Left hindlimb (tissue), 1 donor: Measurements from ENCODE around the gene ZNF783.
A peak's percentile ranks its signal among the peaks of the same experiment; 100 is the strongest.
"Not testable (repeated sequence)": the region's sequence is repeated elsewhere in the genome, so short reads cannot be mapped to it uniquely, and the experiment has no call there.

Experiments used
- DNase-seq: peaks from one replicate; pipeline ENCODE4 v3.0.0-alpha.2; 2018

The ZNF783 gene

DNA sequence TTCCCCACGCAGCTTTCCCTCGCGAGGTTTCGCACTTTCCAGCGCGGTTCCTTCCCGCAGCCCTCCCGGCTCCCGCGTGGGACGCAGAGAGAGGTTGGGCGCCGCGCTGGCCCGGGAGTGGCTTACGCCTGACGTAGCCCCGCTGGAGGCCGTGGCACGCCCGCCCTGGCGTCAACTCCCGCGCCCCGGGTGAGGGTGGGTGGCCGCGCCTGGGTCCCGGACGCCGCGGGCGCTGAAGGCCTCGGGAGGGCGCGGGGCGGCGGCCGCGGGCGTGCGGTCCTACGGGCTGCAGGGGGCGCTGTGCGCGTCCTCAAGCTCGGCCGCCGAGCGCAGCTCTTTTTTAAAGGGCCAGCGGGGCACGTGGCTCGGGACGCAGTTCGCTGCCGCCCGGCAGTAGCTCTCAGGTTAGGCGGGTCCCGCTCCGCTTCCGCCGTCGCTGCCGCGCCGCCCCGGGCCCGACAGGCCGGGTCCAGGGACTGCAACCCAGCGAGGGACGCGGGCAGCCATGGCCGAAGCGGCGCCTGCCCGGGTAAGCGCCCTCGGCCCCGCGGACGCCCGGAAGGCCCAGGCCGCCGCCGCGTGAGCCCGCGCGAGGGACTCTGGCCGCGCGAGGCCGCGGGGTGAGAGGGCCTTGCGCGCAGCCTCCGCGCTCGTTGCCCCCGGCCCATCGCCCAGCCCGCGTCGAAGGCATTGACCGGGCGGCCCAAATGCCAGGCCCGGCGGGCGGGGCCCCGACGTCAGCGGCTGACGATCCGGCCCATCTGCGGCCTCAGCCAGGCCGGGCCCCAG, at the start of gene ZNF783:
ZNF783 (plus strand) TSS at position 368 of the 789 bp plus-strand sequence; CDS start at position 506, 138 bp downstream.
- peak; percentile 89 for DNase-seq

DNA sequence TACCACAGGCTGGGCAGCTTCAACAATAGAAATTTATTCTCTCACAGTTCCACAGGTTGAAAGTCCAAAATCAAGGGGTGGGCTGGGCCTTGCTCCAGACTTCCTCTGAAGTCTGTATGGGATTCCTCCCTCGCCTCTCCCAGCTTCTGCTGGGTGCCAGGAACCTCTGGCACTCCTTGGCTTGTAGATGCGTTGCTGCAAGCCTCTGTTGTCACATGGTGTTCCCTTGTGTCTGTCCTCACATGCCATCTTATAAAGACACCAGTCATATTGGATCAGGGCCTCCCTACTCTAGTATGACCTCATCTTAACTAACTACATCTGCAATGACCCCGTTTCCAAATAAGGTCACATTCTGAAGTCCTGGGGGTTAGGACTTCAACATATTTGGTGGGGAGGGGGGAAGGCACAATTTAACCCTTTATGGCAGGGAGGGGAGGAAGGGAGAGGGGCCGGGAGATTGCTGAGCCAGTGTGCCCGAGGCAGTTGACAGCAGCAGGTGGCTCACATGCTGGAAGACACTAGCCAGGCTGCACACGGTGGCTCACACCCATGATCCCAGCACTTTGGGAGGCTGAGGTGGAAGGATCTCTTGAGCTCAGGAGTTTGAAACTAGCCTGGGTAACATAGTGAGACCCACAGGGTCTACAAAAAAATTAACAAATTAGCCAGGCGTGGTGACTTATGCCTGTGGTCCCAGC, 47.8 kb upstream of the ZNF783 start:
- DNase-seq = no peak

DNA sequence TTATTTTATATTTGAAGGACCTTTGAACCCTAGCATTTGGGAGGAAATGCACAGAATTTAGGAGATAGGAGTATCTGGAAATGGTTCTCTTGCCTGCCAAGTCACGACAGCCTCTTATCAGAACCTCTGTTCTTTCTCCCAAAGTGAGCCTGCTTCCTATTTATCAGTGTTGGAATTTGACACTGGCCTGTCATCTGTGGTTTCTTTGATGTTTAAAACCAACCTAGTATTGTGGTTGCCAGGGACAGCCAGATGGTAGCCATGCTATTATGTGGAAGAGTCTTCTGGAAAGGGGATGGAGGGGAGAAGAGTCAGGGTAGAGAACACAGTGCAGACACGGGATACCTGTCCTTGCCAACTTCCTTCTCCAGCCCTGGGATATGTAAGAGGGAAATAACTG, 45.6 kb upstream of the ZNF783 start:
- no peak for DNase-seq

DNA sequence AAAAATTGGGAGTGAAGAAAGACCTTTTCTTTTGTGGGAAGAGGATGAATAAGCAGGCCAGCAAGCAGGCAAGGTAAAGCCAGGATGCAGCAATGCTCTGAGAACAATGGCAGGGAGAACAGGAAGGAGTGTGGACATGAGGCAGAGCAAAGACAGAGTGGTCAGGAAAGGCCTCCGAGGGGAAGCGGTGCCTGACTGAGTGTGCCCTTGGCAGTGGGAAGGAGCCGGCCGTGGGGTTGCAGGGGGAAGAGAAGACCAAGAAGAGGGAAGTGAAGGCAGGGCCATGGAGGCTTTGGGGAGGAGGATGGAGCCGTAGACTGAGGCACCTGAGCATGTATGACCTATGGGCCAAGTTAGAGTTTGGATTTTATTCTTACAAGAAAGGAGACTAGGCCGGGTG, 44.4 kb upstream of the ZNF783 start:
- DNase-seq = no peak

GRCh38 chr7:149218469-149219420, 43.3 kb upstream of the ZNF783 start:
- DNase-seq = no peak

GRCh38 chr7:149220534-149220933, 41.5 kb upstream of the ZNF783 start:
- no peak for DNase-seq

GRCh38 chr7:149223176-149223575, 38.8 kb upstream of the ZNF783 start:
- no peak for DNase-seq

GRCh38 chr7:149223761-149224160, 38.2 kb upstream of the ZNF783 start:
- DNase-seq = no peak

- DNase-seq = no peak
Observed at GRCh38 chr7:149224352-149224751, 37.6 kb upstream of the ZNF783 start.

DNA sequence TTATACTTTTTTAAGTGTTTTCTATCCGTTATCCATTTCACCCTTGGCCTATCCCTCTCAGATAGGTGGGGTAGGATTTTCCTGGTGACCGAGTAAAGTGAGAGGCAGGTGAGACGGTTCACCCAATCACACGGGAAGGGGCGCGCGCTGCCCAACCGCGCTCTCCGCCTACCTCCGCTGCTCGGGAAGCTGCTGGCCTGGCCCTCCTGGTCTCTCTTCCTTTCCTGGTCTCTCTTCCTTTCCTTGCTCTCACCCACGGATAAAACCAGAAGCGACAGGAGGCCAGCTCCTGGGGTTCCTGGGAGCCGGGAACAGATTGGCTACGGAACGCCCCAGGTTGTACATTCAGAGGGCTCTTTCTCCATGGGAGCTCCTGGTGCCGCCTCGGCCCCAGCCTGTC, 36.9 kb upstream of the ZNF783 start:
- DNase-seq = no peak

DNA sequence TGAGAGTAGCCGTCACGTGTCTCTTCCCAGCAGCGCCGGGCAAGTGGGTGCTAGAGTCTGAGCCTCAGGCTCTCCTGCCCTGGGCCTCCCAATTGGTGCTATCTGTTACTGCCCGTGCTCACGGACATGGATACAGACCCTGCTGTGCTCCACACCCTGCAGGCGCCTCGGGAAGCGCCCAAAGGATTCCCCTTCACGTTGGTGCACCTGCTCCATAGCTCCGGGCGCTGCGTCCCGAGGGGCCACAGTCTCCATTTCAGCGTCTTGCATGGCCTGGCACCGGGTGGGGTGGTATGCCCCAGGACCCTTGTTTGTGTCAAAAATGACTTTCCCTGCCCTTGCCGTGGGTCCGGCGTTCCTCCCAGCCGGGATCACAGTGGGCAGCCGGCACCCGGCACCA, 36.3 kb upstream of the ZNF783 start:
- no peak for DNase-seq

DNA sequence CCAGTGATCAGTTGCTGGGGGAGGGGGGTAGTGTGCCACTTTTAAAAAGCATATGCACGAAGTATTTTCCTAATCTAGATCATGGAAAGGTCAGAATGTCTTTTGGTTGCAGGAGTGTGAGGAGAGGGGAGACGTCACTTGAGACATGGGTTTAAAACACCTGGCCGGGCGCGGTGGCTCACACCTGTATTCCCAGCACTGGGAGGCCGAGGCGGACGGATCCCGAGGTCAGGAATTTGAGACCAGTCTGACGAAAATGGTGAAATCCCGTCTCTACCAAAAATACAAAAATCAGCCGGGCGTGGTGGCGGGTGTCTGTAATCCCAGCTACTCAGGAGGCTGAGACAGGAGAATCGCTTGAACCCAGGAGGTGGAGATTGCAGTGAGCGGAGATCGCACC, 35.6 kb upstream of the ZNF783 start:
- not testable (repeated sequence) for DNase-seq

DNA sequence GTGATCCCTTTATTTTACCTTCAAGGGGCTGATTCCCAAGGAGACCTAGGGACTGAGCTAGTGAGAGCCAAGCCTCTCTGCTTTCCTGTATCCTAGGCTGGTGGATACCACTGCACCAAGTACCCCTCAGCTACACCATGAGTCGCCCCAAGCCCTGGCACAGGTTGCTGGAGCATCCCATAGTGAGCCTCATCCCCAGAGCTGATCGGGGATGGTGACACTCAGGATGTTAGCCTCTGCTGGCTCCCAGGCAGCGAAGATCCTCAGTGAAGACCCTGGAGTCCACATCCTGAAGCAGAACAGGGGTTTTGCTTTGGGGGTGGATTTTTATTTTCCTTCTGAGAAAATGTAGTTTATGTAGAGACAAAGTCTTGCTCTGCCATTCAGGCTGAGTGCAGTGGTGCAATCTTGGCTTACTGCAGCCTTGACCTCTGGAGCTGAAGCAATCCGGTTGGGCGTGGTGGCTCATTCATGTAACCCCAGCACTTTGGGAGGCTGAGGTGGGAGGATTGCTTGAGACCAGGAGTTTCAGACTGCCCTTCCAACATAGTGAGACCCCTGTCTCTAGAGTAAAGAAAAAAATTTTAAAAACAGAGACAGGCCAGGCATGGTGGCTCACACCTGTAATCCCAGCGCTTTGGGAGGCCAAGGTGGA, 35.0 kb upstream of the ZNF783 start:
- DNase-seq = no peak

DNA sequence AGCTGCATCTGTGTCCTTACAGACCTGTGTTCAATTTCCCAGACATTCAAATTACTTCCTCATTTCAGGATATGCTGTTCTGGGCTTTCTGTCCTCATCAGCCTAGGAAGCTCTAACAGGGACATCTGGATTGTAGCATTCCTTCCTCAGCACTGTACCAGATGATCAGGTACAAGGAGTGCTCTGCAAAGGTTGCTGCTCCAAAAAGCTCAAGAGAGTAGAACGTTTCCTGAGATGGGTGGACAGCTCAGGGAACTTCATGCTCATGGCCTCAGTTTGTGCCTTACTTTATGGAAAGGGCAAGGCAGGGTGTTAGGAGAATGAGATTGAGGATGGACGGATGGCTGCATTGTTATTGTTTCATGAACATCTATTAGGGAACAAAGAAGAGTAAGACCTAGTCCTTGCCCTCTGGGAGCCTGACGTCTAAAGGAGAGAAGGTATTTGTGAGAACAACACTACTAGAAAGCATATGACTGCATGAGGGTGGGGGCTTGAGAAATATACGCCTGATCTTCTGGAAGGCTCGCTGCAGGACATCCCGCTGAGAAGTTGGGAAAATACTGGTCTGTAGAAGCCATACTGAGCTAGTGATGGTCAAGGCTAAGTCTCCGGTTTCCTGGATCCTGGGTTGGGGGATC, 33.0 kb upstream of the ZNF783 start:
- no peak for DNase-seq

DNA sequence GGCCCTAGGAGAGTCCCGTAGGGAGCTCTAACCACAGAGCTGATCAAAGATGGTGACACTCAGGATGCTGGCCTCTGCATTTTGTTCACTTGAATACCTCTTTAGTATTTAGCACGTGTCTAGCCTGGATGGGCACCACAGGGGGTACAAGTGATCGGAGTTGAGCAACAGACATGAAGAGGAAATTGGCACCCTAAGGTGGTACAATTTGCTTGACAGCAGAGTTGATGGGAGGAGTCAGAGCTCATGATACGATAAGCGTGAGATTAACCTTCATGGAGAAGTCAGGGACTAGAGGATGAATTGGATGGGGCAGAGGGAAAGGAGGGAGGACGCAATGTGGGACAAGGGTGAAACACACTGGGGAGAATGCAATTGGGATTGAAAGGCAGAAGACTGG, 32.5 kb upstream of the ZNF783 start:
- no peak for DNase-seq

GRCh38 chr7:149232362-149232761, 29.6 kb upstream of the ZNF783 start:
- DNase-seq = no peak

- DNase-seq = not testable (repeated sequence)
Observed at GRCh38 chr7:149233655-149234204, 28.3 kb upstream of the ZNF783 start.

DNA sequence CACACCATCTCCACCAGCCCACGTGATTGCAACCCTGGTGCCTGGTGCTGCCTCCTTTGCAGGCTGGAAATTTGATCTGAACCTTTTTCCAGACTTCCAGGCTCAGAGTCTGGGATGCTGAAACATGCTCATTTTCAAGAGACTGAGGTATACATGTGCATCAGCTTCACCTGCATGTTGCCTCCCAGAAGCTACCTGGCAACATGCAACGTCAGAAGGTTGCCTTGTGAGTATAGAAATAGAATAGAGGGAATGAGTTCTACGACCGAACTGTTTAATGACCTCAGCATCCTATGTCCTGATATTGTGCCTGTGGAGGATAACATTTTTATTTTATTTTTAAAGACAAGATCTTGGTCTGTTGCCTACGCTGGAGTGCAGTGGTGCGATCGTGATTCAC, 24.5 kb upstream of the ZNF783 start:
- DNase-seq = no peak

DNA sequence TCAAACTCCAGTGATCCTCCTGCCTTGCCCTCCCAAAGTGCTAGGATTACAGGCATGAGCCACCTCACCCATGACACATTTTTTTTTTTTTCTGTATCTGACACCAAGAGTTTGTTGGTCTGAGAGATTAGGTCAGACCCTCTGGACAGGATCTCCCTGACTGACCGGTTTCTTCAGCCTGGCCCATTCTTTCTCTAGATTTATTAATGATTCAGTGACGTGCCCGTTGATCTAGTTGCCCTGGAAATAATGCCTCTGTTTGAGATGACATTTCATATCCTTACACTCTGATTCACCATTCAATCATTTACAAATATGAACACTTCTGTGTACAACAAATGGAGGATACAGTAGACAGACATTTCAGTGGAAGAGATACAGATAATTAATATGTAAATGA, 23.9 kb upstream of the ZNF783 start:
- DNase-seq = no peak

DNA sequence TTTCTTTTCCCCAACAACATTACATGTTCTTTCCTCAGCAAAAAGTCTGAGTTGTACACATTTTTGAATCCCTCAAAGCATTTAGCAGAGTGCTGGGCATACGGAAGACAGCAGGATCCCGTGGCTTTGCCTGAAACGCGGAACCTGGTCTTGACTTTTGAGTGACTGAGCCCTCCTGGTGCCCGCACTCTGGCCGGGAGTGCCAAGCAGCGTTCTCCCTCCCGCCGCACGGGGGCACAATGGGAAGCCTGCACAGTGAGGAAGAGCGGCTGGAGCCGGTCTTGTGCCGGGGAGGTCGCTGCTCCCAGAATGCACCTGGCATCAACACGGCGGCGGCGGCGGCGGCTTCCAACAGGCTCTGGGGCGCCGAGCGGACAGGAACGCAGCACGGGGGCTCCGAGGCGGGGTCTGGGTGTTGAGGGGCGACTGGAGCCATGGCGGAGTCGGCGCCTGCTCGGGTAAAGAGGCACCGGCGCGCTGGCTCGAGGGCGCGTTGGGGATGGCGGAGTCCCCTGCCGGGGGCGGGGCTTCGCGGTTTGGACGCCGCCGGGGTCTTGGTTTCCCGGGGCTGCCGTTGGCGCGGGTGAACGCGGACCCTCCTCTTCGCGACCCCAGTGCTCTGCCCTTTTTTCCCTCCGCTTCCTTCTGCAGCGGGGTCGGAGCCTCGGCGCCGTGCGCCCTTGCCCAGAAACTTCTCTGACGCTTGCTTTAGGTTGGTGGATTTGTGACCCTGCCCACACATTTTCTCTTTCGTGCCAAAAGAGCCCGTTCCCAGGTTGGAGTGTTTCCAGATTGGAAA, 22.5 kb upstream of the ZNF783 start, which contains the start of gene ZNF212:
ZNF212 (plus strand) TSS at position 307 of the 799 bp plus-strand sequence; CDS start at position 435, 128 bp downstream.
- DNase-seq = peak; percentile 91

GRCh38 chr7:149240637-149241036, 21.4 kb upstream of the ZNF783 start:
- no peak for DNase-seq
